Bronchial epithelial cell (primary cell): ENCODE results near the gene TNFRSF11A. TPM values are rescaled to one million over a fixed set of nuclear protein-coding genes. Genes with fewer than 3 reads are reported as not detected.
A peak's percentile ranks its signal among the peaks of the same experiment; 100 is the strongest.

Experiments
- DNase-seq: peaks from one replicate; pipeline ENCODE4 v3.0.0-alpha.2; 2010; ENCODE audit warnings: low read depth
- FAIRE-seq: peaks from 2 replicates; lab custom pipeline; 2011; peaks lifted over from hg19 to GRCh38; lab: Jason Lieb, UNC
- H3K27me3 ChIP-seq: 2 replicates; pipeline ENCODE4 v1.5.1; 2011; ENCODE audit warnings: low read length; ENCODE audit not compliant: control insufficient read depth, insufficient read depth
- H3K36me3 ChIP-seq: 2 replicates; pipeline ENCODE4 v1.5.1; 2011; ENCODE audit warnings: low read length; ENCODE audit not compliant: control insufficient read depth, insufficient read depth
- H3K4me3 ChIP-seq: 2 replicates; pipeline ENCODE4 v1.5.1; 2011; ENCODE audit warnings: mild to moderate bottlenecking, low read depth, low read length, control low read depth
- CTCF ChIP-seq: IDR thresholded peaks from 2 replicates; pipeline ENCODE4 v1.5.1; 2011; ENCODE audit warnings: mild to moderate bottlenecking, moderate library complexity, low read length, control low read depth, inconsistent platforms; ENCODE audit not compliant: insufficient read depth, severe bottlenecking
- total RNA-seq: library from RNA; depleted of rRNA; stranded (reverse); fragments of >200 nt; gene quantifications from 2 replicates; pipeline ENCODE4 v1.2.1, GENCODE V29; 2014

TNFRSF11A gene
- total RNA-seq, 1 donor from 2014 or later, result under 0.01 TPM

- TF ChIP-seq CTCF, result no peak
- FAIRE-seq, result no peak
- DNase-seq, result no peak
- Histone ChIP-seq H3K36me3 (no peaks in the 10 kb centered on the region), H3K4me3 (no peak overlapping the region), H3K27me3 (peaks cover 2% of the 10 kb centered on the region)
Measured at GRCh38 chr18:62436636-62437234, 111.6 kb downstream of the TNFRSF11A start.

- DNase-seq (peak; percentile 94), FAIRE-seq (no peak)
- no peak for TF ChIP-seq CTCF
- no peak overlapping the region for H3K4me3 ChIP-seq
- no peaks in the 10 kb centered on the region for H3K36me3 ChIP-seq
- H3K27me3 ChIP-seq, result peaks cover 2% of the 10 kb centered on the region
Measured at GRCh38 chr18:62437235-62438017, 112.3 kb downstream of the TNFRSF11A start.

GRCh38 chr18:62438018-62438329, 112.9 kb downstream of the TNFRSF11A start:
- DNase-seq, result peak; percentile 13
- Histone ChIP-seq H3K36me3 (no peaks in the 10 kb centered on the region), H3K27me3 (peaks cover 2% of the 10 kb centered on the region), H3K4me3 (no peak overlapping the region)
- TF ChIP-seq CTCF, result no peak
- no peak for FAIRE-seq

- Histone ChIP-seq H3K4me3 (no peak overlapping the region), H3K36me3 (no peaks in the 10 kb centered on the region), H3K27me3 (peaks cover 2% of the 10 kb centered on the region)
- TF ChIP-seq CTCF, result no peak
- no peak for DNase-seq
- FAIRE-seq, result no peak
Measured at GRCh38 chr18:62438402-62438801, 113.3 kb downstream of the TNFRSF11A start.

GRCh38 chr18:62438866-62439265, 113.8 kb downstream of the TNFRSF11A start:
- Histone ChIP-seq H3K27me3 (peaks cover 2% of the 10 kb centered on the region), H3K4me3 (no peak overlapping the region), H3K36me3 (no peaks in the 10 kb centered on the region)
- DNase-seq (no peak), FAIRE-seq (no peak)
- no peak for TF ChIP-seq CTCF

Other genes starting within 250 kb of the TNFRSF11A start
- 42.1 and 64.1 TPM in 2 replicates for gene PIGN, start 138.3 kb upstream of the TNFRSF11A start, total RNA-seq
- 29.5 and 50.6 TPM in 2 replicates for gene RELCH, start 138.1 kb upstream of the TNFRSF11A start, total RNA-seq
- gene ZCCHC2, start 197.7 kb downstream of the TNFRSF11A start, total RNA-seq, result 8.7 and 9.7 TPM in 2 replicates